NCI-H1048 (cell line): ENCODE measurements around the gene PTPRU.

ENCODE experiments used
- DNase-seq: peaks from one replicate; lab custom pipeline; 2025; lab: John Stamatoyannopoulos, UW

Gene PTPRU

DNA sequence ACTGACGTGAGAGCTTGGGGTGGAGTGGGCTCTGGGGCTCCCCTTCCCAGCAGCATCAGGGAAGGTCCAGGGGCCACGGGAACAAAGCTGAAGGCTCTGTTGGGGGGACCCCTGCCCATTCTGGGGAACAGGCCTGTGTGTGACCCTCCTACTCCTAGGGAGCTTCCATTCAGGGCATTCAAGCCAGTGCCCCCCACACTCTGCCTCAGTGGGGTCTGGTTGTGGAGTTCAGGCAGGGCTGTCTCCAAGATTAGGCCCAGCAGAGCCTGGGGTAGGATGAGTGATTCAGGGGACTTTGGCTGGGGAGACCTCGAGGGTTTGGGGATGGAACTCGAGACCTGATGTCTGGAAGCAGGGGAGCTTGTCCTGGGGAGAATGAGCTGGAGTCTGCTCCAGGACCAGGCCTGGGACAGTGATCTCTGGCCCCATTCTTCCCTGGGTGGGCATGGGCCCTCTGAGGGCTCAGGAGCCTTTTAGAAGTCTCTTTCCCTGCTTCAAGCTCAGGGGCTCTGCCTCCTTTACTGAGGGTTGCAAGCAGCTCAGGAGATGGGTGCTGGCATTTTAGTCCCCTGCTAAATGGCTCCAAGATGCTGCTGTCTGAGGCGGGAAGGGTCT, 81.7 kb downstream of the PTPRU start:
- DNase-seq = no peak

DNA sequence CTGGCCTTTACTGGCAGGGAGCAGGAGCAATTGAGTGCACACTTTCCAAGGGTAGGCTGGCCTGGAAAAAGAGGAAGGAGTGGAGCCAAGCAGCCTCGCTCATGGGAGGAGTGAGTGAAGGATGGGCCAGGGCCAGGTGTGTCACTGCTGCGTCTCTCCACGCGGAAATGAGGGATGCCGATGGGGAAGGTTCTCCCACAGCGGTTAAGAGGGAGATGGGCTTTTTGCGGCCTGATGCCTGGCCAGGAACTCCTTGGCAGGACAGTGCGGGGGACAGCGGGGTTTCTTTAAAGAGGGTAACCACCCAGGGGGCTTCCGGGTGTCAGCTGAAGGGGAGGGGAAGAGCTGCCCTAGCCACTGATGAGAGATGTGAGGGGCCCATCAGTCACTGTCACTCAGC, 82.4 kb downstream of the PTPRU start:
- no peak for DNase-seq

DNA sequence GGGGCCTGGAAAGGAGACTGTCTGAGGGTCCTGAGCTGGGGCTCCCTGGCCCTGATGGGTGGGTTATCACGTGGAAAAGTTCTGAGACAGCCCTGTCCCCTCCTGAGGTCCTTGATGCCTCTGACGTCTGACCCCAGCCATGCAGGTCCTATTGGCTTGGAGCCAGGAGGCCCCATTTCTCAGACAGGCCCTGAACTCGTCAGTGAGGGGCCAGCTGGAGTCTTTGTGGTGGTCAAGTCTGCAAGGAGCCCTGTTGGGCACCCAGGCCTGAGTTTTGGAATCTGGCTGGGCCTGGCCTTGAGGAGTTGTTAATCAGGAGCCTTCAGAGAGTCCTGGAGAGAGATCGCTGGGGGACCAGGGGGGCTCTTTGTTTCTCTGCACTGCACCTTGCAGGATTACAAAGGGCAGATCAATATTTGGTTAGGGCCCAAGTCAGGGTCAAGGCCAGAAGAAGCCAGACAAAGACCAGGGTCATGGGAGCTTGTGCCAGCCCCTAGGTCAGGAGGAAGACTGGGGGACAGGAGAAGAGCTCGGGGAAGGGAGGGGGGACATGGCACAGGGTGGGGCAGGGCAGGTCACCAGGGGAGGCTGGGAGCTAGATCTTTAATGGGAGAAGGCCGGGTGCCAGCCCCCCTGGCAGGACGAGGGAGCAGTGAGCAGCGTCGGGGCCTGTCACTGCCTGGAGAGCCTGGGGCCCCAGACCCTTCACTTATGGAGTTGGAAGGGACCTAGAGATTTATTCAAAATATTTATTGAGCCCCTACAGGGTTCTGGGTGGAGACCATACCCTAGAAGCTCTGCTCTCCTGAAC, 83.2 kb downstream of the PTPRU start:
- no peak for DNase-seq

DNA sequence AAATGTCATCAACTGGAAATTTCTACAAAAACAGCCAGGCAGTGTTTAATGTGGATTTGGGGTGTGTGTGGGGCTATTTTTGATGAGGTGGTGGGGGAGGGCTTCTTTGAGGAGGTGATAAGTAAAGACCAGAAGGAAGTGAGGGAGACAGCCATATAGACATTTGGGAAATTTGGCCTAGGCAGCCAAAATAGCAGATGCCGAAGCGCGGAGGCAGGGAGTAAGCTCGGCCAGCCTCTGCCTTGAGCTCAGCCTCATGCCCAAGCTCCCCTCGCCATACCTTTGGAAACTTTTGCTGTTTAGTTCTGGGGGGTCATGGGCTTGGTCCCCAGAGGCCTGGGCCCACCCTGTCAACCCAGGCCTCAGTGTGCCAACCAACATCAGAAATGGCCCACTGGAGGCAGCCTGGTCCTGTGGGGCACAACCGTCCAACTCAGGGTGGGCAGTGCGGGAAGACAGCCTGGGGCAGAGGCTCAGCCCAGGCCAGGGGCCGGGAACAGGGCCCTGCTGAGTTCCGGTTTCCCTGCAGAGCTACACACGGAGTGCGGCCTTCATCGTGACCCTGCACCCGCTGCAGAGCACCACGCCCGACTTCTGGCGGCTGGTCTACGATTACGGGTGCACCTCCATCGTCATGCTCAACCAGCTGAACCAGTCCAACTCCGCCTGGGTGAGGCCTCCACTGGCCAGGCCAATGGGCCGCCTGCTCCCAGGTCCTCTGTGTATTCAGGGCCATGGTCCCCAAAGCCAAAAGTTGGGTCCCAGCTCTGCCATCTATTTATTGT, 84.0 kb downstream of the PTPRU start:
- DNase-seq = no peak

DNA sequence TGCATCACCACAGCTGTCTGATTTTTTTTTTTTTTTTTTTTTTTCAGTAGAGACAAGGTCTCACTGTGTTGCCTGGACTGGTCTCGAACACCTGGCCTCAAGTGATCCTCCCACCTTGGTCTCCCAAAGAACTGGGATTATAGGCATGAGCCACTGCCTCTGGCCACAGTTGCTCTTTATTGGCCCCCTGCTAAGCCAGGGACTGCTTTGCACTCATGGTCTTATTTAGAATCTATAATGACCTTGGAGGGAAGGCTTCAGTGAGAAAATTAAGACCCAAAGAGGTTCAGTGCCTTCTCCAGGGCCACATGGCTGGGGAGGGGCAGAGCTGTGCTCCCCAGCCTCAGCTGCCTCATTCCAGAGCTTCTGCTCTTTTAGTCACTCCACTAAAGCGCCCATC, 84.9 kb downstream of the PTPRU start:
- DNase-seq = no peak

DNA sequence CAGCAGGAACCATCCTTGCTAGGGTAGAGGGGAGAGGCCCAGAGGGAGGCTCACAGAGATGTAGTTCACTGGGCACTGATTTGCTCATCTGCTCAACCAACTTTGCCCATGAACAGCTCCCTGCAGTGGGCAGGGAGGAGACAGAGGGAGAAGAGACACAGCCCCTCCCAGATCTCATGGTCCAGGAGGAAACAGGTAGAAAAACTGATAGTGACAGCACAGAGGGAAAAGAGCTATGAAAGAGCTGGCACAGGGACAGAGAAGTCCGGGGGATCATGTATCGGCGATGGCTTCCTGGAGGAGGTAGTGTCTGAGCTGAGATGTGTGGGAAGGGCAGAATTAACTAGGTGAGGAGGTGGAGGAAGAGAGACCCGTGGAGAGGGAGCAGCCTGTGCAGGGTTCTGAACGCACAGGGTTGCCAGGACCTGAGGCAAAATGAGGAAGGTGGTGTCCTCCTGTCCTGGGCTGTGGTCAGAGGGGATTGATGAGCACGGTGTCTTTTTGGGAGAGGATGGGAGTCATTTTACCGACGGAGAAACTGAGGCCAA, 85.9 kb downstream of the PTPRU start:
- DNase-seq = no peak

DNA sequence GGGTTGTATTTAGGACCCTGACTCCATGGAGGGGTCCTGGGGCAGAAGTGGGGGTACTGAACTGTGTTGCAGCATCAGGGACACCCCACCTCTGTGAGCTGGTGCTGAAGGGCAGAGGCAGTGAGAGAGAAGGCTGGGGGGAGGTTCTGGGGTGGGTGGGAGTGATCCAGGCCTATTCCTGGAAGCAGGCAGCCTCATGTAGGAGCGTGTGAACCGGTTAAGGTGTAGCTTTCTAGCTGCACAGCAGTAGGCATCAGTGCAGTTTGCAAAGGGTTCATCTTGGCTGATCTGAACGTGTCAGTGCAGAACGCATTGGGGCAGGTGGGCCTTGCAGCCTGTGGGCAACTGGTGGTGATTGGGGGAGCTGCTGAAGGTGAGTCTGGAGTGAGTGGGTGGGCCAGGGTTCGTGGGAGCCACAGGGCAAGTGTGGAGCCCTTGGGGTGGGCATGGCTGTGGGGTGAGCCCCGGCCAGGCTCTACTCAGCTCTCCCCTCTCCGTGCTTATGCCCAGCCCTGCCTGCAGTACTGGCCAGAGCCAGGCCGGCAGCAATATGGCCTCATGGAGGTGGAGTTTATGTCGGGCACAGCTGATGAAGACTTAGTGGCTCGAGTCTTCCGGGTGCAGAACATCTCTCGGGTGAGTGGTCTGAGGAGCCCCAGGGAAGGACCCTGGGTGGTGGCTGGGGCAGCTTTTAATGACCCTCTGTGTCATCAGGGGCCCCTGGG, 86.7 kb downstream of the PTPRU start:
- DNase-seq = no peak

DNA sequence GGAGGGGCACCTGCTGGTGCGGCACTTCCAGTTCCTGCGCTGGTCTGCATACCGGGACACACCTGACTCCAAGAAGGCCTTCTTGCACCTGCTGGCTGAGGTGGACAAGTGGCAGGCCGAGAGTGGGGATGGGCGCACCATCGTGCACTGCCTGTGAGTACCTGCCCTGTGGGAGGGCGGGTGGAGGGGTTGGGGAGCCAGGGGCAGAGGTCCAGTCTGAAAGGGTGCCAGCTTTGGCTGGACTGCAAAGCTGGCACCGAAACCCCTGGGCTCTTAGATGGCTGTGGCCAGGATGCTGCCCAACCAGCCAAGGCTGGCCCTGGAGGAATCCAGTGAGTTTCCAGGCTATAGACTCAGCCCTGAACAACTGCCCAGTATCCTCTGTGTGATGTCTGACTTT, 87.3 kb downstream of the PTPRU start:
- DNase-seq = no peak

DNA sequence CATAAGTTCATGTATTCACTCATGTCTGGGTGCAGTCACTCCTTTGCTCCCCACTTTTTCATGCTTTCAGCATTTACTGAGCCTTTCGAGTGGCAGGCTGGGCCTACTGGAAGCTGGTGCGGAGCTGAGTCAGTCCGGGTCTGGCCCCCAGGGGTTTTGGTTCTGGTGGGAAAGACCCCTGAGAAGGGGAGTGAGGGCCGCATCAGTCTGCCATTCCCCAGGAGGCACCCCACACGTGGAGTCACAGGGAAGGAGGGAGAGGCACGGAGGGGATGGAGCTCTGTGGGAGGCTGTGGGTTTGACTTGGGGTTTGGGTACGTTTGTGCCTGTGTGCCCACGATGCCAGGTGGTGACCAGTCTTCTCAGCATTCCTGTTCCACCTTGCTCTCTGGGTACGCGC, 87.9 kb downstream of the PTPRU start:
- DNase-seq = no peak

DNA sequence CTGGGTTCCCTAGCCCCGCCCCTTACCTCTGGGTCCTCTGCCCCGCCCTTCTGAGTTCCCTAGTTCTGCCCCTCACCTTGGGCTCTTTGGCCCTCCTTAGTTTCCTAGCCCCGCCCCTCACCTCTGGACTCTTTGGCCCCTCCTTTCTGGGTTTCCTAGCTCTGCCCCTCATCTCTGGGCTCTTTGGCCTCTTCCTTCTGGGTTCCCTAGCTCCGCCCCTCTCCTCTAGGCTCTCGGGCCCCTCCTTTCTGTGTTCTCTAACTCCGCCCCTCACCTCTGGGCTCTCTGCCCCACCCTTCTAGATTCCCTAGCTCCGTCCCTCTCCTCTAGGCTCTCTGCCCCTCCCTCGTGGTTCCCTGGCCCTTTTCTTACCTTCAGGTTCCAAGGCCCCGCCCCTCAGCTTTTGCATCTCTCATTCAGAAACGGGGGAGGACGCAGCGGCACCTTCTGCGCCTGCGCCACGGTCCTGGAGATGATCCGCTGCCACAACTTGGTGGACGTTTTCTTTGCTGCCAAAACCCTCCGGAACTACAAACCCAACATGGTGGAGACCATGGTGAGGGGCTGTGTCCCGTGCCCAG, 88.5 kb downstream of the PTPRU start:
- DNase-seq = no peak

DNA sequence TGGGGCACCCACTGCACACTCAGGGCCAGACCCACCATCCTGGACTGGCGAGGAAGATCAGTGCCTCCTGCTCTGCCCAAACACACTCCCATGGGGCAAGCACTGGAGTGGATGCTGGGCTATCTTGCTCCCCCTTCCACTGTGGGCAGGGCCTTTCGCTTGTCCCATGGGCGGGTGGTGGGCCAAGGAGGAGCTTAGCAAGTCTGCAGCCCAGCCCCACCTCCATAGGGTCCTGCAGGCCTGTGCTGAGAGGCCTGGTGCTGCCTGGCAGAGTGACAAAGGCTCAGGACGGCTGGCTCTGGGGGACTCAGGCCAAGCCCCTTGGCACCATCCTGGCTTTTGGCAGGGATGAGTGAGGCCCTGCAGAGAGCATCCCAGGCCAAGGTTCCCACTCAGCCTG, 89.4 kb downstream of the PTPRU start:
- DNase-seq = no peak

DNA sequence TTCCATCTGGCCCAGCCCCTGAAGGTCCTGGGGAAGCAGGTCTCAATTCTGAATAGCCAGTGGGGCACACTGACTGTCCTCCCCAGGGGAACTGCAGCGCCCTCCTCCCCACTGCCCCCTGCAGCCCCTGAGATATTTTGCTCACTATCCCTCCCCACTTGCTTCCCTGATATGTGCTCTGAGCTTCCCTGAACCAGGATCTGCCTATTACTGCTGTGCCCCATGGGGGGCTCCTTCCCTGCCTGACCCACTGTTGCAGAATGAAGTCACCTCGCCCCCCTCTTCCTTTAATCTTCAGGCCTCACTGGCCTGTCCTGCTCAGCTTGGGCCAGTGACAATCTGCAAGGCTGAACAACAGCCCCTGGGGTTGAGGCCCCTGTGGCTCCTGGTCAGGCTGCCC, 89.8 kb downstream of the PTPRU start:
- DNase-seq = no peak

DNA sequence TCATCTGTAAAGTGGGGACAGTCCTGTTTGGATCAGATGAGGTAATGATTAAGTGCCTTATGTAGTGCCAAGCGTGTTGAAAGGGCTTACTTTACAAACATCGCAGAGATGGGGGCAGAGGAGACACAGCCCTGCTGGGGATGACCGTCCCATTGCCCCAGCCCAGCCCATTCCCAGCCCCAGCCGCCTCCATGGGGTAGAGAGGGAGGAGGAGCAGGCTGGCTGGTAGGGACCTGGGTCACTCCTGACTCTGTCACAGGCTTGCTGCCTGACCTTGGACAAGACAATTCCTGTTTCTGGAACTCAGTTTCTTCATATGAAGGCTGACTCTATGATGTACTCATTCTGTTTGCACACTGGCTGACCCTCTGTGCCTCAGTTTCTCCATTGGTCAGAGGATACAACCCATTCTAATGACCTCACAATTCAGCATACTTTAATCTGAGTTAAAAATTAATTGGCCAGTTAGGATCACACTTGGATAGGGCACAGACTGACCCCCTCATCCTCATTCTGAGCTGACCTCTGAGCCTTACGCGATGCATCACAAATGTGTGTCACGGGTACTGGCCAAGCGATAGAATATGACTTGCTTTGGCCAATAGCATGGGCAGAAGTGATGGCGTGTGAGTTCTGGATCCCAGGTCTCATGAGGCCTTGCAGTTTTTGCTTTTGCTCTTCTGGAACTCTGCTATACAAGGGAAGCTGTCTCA, 91.1 kb downstream of the PTPRU start:
- DNase-seq = no peak

DNA sequence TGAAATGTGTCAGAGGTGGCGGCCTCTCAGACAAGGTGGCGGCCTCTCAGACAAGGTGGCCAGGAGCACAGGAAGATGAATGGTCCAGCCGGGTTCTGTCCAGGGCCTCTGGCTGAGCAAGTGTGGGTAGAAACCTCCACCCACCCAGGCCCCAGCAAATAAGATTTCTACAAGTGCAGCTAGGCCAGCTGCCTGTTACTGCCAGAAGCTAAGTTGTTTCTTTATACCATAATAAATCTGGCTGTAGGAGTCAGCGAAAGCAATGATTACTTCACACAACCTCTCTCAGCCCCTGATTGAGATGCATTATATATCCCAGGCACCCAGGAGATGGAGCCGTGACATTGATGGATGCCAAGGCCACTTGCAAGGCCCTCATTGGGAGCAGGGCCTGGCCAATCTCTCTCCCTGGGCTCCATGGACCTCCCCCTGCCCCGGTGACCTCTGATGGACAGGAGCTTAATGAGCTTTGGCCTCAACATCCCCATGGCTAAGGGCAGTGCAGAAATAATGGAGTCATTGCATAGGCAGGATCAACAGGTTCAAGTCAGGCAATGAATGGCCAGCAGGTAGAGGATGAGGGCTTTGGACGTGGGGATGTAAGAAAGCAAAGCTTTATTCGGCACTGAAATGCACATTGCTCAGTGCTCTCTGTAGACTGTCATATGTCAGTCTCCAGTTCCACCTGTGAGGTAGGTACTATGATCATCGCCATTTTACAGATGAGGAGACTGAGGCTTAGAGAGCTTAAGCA, 92.9 kb downstream of the PTPRU start:
- DNase-seq = no peak

DNA sequence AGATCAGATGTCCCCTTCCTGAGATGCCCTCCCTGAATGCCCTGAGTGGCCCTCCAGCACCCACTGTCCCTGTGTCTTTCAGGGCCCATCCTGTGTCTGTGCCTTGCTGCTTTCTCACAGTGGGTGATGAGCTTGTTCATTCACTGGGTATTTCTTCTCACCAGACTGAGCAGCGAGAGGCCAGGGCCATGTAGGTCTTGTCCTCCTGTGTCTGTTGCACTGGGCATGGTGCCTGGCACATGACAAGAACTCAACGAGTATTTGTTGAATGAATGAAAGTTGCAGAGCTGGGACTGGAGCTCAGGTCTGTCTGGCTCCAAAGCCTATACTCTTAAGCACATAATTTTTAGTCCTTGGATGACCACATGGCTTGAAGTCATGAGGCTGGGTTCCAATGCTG, 93.8 kb downstream of the PTPRU start:
- no peak for DNase-seq

DNA sequence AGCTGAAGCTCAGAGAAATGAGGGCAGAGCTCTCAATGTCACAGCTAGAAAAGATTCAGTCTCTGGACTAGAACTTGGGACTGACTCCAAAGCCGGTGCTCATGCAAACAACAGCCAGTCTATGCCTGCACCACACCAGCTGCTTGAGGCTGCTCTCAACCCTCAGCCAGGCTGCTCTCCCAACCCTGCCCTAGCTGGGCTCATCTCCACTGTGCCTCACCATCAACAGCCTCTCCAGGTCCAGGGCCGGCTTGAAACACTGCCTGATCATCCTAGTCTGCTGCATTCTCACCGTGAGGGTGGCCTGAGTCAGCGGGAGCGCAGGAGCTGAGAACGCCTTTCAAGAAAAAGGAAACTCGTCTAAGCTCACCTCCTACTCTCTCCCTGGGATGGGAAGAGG, 94.5 kb downstream of the PTPRU start:
- DNase-seq = no peak

DNA sequence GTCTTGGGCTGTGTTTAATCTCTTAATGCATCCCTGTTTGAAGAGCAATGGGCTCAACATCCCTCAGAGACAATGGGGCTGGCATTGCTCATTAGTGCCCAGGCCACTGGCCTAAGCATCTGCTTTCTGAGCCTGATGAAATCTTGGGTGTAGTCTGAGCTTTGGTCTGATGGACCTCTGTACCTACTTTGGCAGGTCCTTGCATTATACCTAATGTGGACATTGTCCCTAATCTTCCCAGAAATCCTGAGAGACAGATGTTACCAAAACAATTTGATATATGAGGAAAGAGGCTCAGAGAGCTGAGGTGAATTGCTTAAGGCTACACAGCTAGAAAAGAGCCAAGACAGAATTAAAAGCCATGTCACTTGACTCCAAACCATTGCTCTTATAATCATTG, 95.0 kb downstream of the PTPRU start:
- no peak for DNase-seq

DNA sequence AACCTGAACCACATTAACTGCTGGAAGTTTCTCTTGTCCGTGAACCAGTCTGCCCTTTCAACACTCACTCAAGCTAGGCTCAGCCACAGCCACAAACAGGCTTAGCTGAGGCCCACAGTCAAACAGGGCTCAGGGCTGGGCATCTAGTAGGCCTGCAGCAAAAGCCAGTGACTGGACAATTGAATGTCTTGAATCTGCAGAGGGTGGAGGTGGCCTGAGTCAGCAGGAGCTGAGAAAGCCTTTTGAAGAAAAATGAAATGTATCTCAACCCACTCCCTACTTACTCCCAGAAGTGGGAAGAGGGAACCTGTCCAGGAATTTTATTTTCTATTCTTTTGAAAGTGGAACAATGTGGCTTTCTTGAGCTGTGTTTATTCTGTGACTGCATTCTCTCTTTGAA, 95.4 kb downstream of the PTPRU start:
- no peak for DNase-seq

DNA sequence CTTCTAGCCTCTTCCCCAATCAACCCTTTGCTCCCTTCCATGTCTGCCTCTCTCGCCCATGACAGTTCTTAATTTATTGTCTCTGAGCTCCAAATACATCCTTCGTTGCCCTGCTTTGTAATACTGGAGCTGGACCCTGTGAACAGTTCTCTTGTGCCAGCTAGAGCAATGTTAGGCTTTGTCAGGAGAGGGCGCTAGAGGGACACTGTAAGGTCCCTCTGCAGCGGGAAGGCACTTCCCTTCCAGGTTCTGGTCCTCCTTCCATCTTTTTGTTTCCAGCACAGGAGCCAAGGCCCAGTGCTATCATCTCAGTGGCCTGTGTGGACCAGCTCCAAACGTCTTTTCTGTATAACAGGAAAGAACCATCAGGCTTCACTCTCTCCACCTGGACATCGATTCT, 95.9 kb downstream of the PTPRU start:
- DNase-seq = no peak

DNA sequence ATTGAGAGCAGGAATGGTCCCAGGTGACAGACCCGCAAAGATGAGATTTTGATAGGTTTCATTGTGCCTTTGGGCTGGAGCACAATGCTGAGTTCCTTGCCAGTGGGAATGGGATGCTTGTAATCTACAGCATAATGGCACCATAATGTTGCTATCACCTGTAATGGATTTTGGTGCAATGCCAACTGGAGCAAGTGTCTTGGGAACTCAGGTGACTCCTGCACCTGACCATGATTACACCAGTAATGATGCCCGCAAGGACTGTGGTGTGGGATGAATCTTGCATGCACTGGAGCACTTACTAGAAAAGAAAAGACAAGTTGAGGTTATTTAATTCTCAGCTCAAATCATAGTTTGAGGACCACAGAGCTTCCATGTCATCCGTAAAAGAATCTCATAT, 96.7 kb downstream of the PTPRU start:
- DNase-seq = no peak
